AG09319 (cell line): ENCODE results near the gene ARHGAP25.

ENCODE experiments used
- DNase-seq: peaks from one replicate; pipeline ENCODE4 v3.0.0-alpha.2; 2010; ENCODE audit warnings: low read depth; ENCODE audit errors: extremely low read depth
- CTCF ChIP-seq: IDR thresholded peaks from 2 replicates; pipeline ENCODE4 v1.5.1; 2011; ENCODE audit warnings: low read depth, mild to moderate bottlenecking, inconsistent platforms, low read length, moderate library complexity

ARHGAP25 gene

GRCh38 chr2:68738906-68739594 lies 4.4 kb downstream of the ARHGAP25 start:
- no peak for TF ChIP-seq CTCF
- no peak for DNase-seq

DNA sequence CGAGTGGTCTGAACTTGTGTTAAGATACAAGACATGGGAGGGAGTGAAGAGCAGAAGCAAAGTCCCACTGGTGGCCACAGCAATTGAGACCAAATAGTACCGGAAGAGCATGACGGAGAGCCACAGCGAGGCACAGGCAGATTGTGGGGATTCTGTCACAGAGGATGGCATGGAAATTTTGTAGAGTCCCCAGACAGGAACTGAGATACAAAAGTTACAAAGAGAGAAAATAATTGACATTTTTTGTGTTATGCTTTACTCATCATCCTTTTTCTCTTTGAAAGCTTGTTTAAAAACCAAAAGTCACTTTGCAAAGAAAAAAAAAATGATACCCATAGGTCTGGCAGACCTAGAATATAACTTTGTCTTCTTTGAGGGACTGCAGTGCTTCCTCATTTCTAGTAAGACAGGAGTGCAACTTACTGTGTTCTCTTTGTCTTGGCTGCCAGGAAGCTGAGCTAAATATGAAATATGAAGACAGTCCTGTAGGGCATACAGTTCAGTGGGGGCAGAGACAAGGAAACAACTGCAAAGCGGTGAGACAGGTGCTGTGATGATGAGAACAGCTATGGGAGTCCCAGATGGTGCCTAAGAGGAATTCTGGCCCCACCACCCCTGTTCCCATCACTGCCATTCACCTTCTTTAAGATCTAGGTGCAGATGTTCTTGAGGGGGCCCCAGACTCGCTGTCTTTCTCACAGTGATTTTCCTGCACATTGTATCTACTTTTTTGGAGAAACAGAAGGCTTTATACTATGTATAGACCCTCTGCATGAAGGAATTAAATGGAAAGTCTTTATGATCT lies 5.2 kb downstream of the ARHGAP25 start:
- TF ChIP-seq CTCF: no peak
- no peak for DNase-seq

DNA sequence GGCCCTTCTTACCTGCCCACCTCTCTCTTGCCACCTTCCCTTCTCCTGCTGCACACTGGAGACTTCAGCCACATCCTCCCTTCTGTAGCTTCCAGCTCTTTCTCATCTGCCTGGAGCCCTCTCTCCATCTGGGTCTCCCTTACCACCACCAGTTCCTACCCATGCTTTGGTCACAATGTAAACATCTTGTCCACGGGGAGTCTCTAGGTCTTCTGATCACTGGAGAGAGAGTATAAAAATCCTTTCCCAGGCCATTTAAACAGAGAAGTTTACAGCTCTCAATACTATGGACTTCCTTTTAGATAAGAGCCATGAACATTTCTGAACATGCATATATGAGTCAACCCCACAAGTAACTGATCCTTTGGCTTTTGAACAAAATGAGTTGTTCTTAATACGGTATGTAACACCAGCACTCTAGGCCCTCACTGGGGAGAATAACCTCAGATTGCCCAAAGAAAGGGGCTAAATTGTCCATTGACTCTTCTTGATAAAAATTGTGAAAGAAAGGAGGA lies 5.8 kb downstream of the ARHGAP25 start:
- DNase-seq: no peak

GRCh38 chr2:68741238-68741637 lies 6.6 kb downstream of the ARHGAP25 start:
- no peak for DNase-seq
- no peak for TF ChIP-seq CTCF

More for the DNA sequence above, 5.8 kb downstream of the ARHGAP25 start:
- no peak for TF ChIP-seq CTCF

DNA sequence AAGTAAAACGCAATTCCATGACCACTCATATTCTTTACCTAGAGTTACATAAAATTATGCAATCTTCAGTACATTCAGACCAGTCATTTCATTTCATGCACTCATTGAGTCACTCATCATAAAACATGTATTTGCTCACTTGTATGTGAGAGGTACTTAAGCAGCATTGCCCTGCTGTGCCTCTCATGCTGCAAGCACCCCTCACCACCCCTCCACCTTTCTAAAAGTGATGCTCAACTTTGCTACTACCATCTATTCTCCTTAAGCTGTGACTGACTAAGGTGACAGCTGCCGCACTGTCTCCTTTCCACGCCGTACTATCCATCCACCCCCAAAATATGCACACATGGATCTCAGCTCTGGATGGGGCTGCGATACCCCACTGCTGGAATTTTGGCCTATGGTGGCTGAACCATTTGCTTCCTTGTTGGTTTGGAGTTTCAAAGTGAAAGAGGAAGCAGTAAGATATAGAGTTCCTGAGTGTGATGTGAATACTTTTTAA lies 7.2 kb downstream of the ARHGAP25 start:
- DNase-seq: no peak
- TF ChIP-seq CTCF: no peak

- no peak for TF ChIP-seq CTCF
- DNase-seq: no peak
Observed at GRCh38 chr2:68742626-68743415, 8.2 kb downstream of the ARHGAP25 start.
